ENCODE measurements around the gene TNFRSF25.

TNFRSF25 gene

DNA sequence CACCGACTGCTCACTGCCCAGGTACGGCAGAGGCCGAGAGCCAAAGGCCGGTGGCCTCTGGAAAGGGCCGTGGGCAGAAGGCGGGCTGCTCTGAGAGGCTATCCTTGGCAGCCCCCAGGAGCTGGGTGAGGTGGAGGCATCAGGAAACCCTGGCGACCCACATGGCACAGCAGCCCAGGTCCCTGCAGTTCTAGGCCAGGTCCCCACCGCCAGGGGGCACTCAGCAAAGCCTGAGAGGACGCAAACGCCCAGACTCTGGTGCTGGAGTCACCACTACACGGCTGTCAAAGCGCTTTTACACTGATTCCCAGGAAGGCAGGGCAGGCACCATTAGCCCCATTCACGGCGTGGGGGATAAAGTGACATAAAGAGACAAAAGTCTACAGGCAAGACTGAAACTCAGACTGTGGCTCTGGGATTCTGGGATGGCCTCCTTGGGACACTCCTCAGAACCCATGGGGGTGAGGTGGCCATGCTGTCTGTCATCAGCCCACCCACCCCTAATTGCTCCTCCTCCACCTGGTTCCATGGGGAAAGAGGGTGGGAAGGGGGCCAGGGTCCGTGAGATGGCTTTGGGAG is 20.5 kb upstream of the TNFRSF25 start:
- peak; percentile 78 for DNase-seq

- DNase-seq = peak; percentile 27
Measured at GRCh38 chr1:6485168-6486101, 19.5 kb upstream of the TNFRSF25 start.

- no peak for DNase-seq
Measured at GRCh38 chr1:6484826-6485167, 18.8 kb upstream of the TNFRSF25 start.

GRCh38 chr1:6483761-6484117 is 17.8 kb upstream of the TNFRSF25 start:
- no peak for DNase-seq

DNA sequence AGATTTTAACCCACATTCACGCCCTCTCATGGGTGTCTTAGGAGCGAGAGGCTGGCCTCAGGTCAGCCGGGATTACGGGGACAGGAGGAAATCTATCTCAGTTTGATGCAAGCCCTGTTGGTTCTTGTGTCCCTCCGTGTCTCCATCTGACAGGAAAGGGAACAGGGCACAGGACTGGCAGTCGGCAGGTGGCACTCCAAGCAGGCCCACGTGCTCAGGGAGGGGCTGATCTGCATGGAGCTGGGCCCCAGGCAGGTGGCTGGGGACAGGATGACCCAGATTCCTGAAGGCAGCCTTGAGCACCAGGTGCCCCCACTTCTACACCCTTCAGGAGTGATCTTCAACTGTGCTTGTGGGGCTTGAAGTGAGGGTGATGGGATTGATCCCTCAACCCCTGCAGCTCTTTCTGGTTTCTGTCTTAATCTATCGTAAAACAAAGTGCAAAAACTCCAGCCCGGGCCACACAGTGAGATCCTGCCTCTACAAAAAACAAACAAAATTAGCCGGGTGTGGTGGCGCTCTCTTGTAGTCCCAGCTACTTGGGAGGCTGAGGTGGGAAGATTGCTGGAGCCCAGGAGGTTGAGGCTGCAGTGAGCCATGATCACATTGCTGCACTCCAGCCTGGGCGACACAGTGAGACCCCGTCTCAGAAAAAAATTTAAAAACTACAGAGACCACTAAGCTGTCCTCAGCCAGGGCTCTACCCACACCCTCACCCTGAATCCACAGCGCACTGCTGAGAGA is 17.2 kb upstream of the TNFRSF25 start:
- DNase-seq = no peak

- DNase-seq = no peak
Measured at GRCh38 chr1:6481820-6482219, 15.8 kb upstream of the TNFRSF25 start.

DNA sequence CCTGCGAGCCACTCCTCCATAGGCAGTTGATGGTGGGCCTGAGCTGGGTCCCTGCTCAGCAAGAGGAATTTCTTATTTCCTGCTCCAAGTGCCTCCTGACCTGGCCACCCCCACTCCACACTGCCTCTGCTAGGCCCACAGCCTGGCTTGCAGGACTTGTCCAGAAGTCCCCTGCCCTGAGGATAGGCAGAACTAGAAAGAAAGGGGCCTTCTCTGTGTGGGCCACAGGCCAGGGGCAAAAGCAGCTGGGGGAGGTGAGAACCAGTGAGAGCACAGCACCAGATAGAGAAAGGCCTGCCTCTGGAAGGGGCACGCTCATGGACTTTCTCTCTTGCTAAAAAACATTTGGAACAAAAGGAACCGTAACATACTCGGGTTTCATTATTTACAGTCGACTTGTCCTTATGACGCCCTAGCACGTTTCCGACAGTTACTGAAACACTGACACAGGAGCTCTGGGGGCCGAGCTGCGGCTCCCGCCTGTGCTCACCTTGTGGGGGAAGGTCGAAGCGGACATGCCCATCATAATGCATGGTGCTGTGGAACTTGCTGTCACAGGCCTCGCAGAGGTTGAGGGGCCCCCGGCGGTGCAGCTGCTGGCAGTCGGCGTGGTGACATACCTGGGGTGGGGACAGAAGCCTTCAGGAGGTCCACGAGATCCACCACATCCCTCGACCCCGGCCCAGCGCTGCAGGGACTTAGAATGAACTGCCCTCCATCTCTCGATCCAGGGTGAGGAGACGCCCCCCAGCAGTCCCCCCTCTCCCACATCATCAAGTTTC is 11.3 kb upstream of the TNFRSF25 start:
- DNase-seq = no peak

GRCh38 chr1:6476483-6476882 is 10.5 kb upstream of the TNFRSF25 start:
- DNase-seq = no peak

GRCh38 chr1:6475381-6476133 is 9.6 kb upstream of the TNFRSF25 start:
- DNase-seq = no peak

DNA sequence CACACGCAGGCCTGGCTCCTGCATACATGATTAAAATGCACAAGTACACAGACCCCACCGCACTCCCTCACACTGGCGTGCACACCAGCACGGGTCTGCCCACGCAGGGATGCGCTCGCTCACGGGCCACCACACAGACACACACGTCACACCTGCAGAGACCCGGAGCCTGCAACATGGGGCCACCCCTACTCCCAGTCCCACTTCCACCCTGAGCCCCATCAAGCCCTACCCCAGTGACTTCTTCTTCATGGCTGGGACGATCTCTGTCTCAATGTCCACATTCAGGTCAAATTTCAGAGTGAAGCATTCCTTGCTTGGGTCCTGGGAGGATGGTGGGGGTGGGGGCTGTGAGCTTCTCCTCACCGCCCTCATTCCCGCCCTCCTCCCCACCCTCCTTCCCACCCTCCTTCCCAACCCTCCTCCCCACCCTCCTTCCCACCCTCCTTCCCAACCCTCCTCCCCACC is 8.9 kb upstream of the TNFRSF25 start:
- no peak for DNase-seq

DNA sequence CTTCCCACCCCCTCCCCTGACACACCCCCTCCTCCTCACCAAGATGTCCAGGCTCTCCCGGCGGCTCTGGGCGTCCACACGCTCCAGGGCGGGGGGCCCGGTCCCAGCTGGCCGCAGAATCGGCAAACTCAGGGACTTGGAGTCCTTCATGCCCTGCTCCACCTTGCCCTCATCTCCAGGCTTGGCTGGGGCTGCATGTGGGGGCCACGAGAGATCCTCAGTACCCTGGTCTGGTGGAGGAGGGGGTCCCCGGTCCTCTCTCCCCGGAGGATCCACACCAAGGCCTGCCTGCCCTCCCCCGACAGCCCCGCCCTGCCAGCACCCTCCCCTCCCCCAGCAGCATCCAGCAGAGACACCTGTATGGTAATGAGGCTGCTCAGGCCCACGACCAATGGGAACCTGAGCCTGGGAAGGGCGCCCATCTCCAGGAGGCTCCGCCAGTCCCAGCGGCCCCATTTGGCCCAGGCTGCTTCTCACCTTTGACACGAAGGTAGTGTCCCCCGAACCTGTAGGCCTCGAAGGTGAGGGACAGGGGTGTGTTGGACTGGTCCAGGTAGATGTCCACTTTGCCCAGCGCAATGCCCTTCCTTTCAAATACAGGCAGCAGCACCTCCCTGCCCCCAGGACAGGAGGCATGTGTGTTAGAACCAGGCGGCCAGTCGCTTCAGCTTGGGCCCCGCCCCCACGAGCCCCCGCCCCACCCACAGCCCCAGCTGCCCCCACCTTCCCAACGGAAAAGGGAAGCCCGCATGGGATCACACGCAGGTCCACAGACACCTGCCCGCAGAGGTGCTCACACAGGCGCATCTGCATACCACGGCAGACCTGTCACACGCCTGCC is 8.2 kb upstream of the TNFRSF25 start:
- DNase-seq = no peak

- DNase-seq = no peak
Measured at GRCh38 chr1:6473156-6473555, 7.2 kb upstream of the TNFRSF25 start.

DNA sequence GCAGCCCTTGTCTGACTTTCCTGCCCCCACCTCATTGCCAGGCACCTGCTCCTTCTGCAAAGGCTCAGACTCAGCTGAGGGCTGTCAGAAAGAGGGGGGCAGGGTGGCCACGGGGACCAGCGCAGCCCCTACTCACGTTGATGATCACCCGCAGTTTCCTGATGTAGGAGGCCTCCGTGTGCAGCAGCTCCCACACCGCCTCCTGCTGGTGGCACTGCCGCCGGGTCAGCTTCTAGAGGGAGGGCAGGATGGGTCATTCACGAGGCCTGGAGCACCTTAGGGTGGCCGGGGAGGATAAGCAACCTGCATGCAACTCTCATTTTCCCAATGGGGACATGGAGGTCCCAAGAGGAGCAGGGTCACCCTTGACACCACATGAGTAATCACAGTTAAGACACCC is 6.4 kb upstream of the TNFRSF25 start:
- no peak for DNase-seq

GRCh38 chr1:6471970-6472368 is 6.0 kb upstream of the TNFRSF25 start:
- no peak for DNase-seq

- DNase-seq = no peak
Measured at GRCh38 chr1:6471086-6471969, 5.4 kb upstream of the TNFRSF25 start.

DNA sequence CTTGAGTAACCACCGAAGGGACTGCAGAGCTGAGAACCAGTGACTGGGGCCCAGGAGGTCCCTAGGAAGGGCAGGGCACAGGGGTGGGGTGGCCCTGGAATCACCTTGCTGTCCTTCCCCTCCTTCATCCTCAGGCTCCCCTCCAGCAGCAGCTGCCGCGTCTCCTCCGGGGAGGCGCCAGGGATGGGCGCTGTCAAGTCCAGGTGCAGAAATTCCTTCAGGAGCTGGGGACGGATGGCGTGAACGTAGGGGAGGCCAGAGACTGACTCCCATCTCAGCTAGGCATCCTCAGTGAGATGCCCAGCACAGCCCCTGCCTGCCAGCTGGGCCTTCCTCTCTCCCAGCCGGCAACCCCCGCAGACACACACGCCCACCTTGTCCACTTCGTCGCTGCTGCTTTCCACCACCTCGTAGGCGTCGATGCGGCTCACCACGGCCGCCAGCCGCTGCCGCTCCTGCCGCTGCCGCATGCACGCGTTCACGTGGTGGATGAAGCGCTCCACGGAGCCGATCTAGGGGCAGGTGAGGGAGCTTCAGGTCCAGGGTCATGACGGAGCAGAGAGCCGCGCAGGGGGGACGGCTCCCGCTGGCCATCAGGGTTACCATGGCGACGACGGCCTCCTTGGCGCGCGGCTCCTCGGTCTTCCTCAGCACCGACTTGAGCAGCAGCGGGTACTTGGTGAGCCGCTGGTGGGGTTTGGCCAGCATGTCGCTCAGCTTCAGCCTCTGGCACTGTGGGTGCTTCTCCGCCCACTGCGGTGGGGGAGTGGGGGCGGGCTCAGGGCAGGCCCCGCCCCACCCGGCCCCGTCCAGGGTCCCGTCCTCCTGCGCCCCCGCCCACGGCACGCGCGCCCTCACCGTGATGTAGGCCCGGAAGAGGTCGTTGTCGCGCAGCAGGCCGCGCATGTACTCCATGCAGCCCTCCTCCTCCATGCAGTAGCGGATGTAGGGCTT is 4.4 kb upstream of the TNFRSF25 start:
- DNase-seq = no peak

DNA sequence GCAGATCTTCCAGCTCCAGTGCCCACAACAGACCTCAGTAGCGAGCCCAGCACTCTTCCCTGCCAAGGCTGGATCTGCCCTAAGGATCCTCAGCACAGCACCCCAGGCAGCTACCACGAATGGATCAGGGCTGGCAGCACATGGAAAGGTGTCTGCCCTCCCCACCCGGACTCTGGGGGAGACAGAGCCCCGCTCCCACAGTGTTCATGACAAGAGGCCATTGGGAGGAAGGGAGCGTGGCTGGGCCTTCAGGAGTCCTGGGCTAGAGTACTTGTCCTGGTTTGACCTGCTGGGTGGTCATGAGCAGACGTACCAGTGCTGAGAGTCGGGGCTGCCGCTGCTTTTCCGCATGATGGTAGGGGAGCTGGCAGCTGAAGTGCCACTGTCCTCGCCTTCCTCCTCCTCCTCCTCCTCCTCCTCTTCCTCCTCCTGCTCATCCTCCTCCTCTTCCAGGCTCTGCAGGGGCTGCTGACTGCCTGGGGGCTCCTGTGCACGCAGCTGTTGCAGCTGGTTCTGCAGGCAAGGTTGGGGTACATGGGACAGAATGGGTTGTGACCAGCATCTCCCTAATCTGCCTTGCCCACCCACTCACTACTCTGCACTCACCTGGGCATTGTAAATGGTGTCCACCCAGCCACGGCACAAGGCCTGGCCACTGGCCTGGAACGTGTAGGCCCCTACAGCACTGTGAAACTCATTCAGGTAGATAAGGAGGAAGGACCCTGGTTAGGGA is 2.9 kb upstream of the TNFRSF25 start:
- no peak for DNase-seq

Data from fibroblast of skin of right quadriceps (primary cell).